HL-60/S4 treated with retinoic acid at 250 ng/mL for 4 days and 3 days (cell line): ENCODE results near the gene ADISSP.

ENCODE experiments used
- in situ Hi-C: fragments of 300-500 bp; cut with MboI; formaldehyde crosslinking; loops from 2 replicates; pipeline ENCODE4 v1.7.0; 2022; ENCODE audit warnings: low sequenced_read_pairs

The ADISSP gene

DNA sequence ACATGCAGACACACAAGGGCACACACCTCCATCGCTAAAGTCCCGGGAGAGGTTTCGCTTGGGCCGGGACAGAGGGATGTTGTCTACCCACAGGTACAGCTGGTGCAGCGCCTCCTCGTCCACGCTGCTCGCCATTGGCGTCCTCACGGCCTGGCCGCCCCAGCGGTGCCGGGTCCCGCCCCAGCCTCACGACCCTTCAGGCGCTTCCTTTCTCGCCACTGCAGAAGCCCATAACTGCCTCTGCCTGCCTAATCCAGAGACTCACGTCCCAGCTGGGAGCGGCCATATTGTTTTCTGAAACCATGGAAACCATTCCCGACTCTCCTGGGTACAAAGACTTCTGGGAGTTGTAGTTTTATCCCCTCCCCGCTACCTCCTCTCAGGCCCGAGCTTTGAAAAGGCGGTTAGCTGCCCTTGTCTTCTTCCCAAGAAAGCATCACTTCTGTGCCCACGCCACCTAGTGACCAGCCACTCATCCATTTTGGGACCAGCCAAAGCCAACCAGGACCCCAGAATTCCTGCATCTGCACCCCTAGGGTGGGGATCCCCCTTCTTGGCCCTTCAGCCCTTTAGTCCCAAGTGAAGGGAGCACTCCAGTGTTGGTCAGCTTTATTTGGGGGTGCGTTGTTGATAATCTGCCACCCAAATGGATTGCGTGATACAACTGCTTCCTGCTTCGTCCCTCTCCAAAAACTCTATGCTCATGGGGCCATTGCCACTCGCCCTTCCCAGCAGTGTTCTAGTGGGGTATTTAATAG is 13.8 kb upstream of the ADISSP start, which contains the start of gene SPEF1:
Gene SPEF1, minus strand, starts transcription at position 296 of the 758 bp plus-strand sequence. Its CDS starts 161 bp downstream, at position 135.
- in situ Hi-C loops, result no loop called here

DNA sequence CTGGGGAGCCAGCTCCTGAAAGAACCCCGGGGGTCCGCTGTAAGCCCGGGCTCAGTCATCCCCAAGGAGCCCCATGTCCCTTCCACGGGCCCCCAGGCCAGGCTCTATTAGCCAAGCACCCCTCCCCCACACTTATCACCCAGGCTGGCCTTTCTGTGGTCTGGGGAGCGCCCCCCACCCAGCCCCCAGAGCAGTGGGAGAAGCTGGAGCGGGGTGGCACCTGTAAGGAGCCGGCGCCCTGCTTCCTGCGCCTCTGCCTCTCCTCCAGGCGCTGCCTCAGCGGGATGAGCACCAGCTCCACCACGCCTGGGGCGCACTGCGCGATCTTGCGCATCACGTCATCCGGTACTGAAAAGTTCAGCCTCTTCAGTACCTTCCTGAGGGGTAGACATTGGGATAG is 11.4 kb upstream of the ADISSP start:
- in situ Hi-C loops, result no loop called here

DNA sequence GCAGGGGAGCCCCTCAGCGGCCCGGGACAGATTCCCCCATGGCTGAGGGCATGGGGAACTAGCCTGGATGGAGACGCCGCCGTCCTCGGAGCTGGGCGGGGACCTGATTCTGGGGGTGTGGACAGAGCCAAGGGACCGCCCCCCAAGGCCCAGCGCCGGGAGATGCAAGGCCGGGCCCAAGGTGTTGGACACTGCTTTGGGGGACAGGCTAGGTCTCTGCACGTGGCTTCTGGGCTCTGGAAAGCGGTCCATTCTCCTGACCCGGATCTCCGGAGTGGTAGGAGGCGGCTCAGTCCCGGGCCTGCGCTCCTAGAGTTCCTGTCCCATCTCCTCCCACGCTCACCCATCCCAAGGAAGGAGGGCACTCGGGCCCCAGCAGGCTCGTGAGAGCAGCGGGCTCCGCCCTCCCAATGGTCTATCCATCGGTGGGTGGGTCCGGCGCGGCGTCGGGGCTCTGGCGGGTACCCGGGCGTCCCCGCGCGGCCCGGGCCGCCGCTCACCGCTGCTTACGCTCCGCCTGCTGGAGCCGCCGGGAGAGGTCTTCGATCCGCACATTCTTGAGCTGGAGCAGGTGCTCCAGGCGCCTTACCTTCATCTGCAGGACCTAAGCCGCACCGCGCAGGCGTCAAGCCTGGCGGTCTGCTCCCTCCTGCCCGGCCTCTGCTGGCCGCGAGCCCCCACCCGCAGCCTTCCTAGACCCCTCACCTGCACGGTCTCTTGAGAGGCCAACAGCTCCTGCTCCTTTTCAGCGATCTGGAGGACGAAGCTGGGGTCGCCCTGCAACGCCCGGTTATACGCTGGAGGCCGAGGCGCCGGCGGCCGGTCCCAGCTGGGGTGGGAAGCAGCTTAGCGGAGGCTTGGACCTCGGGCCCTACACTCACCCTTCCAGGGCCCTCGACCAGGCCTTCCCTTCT is 10.4 kb upstream of the ADISSP start:
- in situ Hi-C loops, result no loop called here

DNA sequence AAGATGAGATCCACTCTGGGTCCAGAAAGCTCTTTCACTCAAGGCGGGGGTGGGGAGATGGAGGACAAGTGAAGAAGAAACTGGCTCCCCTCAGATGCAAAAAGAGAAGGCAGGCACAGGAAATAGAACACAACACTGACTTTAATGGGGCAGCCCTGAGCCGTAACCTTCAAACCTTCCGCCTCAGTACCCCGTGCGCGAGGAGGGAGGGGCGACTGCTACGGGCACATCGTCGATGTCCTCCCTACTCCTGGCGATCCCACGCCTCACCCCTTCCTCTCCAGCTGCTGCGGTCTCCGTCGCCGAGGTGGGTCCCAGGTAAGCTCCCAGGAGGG is 9.8 kb upstream of the ADISSP start:
- in situ Hi-C loops, result no loop called here

DNA sequence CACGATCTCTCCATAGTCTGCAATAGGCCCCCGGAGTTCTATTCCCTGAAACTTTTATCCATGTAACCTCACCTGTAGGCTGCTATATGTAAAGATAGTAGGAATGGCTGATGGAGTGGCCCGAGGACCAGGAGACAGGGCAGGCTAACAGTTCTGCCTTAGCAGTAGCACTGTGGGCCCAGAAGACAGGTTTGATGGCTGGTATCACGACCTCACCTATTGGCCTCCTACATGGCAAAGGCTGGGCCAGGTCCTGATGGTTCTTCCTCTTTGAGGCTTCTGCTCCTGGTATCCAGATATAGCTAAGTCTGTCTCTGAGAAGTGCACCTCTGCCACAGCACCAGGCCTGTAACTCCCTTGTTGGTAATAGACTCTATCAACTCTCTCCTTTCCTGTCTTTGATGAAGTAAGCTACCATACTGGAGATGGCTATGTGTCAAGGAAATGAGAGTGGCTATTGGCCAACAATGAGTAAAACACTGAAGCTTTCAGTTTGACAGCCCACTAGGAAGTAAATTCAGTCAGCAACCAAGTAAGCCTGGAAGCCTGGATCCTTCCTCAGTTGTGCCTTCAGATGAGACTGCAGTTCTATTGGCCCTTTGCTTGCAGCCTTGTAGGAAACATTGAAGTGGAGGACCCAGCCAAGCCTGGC is 8.0 kb upstream of the ADISSP start:
- in situ Hi-C loops, result no loop called here

DNA sequence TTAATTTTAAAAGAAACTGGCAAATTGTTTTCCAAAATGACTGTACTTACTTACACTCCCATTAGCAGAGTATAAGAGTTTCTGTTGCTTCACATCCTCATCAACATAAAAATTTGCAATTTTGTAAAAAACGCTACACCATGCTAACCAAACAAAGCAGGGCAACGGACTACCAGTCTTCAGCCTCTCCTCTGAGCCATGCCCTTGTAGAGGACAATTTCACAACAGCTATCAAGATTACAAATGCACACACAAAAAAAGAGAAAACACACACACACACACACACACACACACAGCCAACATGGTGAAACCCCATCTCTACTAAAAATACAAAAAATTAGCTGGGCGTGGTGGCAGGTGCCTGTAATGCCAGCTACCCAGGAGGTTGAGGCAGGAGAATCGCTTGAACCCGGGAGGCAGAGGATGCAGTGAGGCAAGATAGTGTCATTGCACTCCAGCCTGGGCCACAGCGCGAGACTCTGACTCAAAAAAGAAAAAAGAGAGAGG is 4.1 kb upstream of the ADISSP start:
- in situ Hi-C loops, result no loop called here

DNA sequence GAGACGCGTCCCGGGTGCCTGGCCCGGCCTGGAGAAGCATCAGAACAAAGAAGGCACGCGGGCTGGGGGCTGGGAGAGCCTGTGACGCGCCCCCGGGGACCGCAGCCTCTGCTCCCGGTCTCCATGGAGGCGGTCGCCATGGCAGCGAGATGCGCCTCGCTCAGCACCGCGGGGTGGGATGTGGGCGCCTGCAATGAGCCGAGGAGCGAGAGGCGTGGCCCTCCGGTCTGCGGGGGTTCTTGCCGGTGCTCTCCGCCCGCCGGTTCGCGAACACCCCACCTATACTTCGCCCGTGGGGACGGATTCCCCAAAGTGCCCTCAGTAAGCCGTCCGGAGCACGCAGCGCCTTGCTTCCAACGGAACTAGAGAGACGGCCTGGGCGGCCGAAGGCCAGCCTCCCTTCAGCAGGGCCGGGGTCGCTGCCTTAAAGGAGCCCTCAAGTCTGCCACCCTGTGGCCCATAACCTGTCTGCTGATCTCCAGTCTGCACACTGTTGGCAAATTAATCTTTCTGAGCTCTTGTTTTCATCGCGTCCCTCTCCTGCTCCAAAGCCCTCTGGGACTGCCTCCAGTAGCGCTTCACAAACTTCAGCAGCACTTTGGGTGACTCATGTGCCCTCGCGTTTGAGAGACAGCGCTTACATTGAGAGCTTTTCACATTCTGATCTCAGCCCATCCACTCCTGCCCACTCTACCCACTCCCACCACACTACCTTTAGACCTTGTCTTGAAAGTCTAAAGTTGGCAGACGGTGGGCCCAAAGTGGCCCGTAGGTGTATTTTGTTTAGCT is 983 bp upstream of the ADISSP start:
- in situ Hi-C loops, result no loop called here

DNA sequence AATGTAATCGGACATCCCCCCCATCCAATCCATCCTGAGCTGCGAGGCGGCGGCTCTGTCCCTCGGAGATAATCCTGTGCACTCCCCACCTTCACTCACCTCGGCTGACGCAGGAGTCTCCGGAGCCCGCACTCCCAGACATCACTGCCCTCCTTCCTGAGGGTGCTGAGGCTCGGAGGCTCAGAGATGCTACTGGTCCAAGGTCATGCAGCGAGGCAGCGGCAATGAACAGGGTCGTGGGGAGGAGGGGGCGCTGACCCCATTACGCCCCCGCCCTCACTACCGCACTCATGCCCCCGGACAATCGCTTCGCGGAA is 485 bp downstream of the ADISSP start:
- in situ Hi-C loops, result no loop called here

DNA sequence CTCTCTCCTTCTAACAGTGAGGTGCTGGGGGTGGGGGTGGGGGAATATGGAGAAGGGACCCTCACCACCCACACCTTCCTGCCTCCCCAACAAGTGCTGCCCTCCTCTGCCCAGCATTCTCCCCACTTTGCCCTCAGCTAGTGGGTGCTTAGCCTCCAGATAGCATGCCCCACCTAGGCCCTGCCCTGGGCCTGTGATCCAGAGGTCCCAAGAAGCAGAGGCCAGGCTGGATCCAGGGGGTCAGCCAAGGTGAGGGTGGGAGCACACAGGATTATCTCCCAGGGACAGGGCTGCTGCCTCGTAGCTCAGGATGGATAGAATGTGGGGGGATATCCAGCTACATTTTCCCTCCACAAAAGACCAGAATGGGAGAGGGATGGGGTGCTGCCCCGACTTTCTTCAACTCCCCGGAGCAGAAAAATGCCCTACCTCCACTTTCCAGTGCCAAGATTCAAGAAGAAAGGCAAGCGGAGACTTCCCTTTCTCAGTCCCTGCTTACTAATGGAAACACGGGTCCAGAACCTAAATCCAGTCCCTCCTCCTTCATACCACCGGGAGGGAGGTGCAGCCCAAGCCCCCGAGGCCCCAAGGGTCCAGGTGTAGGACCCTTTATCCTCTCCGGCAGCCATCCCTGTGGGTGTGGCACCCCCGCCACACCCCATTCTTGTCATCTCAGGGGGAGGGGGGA is 987 bp downstream of the ADISSP start:
- in situ Hi-C loops, result no loop called here

DNA sequence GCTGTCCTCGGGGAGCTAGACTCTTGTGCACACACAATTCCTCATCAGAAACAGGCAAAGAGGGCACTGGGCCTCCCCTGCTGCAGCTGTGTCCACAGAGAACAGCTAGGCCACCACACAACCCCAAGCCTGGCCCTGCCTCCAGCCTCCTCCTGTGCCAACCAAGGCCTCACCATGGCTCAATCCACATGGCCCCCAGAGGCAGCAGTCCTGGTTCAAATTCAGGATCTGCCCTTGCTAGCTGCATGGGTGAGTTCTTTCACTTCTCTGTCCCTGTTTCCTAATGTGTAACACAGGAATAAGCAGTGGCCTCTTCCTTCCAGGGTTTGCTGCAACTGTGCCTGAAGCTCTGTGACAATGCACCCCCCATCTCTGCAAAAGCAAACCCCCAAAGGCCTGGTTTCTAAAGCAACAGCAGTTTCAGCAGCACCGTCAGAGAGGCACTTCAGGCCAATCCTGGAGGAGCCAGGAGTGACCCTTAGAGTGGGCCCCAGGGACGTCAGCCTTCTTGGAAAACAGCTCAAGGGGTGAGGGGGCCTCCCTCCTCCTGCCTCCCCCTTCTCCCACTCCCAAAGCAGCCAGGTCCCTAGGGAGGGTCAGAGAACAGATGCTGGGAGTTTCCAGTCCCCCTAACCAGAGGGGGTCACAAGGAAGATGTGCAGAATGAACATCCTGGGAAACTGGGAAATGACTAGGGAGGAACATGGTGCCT is 2.2 kb downstream of the ADISSP start:
- in situ Hi-C loops, result no loop called here

DNA sequence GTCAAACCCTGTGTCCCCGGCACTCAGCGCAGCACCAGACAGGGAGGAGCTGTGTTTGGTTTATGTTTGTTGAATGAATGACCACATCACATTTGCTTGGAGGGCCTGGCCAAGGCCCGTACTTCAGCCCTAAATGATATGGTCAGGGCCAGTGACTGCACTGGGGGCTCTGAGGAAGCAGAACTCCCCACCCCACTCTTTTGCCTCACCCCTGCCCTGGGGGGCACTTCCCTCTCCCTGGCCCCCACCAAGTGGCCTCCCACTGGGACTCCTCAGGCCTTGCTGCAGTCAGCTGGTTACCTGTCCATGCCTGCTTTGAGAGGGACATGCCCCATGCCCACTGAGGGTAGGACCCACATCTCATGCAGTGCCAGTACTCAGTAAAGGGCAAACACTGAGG is 2.9 kb downstream of the ADISSP start:
- in situ Hi-C loops, result no loop called here

DNA sequence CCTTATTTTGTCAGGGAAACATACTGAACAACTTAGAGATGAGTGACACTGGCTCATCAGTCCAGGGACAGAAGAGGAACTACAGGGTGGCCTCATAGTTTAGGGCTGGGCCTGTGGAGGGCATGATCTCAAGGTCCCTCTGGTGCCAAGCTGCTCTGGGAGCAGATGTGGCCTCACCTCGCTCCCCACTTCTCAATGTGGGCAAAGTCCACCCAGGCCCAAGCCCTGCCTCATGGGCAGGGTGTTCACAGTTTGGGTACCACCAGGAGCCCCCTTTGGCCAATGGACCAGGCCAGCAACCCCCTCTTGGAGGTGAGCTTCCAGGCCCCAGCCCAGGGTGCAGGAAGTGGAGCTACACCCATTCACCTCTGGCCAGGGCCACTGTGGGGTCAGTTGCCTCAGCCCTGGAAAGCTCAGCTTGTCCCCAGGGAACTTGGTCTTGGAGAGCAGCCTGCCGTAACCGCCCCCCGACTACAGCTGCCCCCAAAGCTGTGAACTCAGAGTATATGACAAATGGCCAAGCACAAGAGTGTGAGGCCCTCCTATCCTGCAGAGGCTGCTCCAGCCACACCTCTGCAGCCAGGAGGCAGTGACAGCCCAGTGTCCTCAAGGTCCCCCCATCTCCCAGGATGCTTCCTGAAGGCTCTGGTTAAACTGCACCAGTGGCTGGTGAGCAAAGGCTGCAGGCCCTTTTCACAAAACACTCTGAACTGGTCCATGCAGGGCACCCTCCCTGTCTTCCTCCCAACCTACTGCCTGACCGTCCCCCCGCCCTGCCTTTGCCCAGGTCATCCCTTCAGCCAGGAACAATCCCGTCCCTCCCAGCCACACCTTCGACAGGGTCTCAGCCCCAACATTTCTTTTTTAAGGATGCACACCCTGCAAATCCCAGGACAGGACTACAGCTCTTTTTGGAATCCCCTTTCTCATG is 3.6 kb downstream of the ADISSP start:
- in situ Hi-C loops, result no loop called here

DNA sequence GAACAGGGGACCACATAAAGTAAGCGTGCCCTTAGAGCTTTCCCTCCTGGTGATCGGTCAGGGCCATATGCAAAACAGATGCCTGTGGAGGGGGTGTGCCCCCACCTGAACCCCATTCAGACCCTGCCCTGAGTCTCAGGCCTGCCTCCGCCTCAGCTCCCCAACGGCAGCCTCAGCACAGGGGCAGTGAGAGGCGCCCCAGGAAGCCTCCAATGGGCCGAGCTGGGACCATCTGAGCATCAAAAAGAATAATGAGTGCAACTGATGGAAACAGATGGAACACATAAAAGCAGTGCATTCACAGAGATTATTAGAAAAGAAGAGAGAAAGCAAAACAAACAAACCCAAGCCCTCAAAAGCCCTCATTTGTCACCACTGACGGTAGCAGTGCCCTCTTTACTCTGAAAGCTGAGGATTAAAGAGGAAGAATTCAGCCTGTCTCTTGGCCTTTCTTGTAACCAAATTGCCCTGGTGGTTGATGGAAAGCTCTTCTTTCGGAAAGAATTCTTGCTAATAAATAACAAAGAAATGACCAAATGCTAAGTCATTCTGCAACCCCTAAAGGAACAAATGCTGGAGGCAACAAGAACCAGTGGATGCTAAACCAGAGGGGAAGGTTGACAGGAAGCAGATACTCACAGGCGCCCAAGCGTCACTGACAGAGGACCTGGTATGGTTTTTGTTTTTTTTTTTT is 6.8 kb downstream of the ADISSP start:
- in situ Hi-C loops, result no loop called here

DNA sequence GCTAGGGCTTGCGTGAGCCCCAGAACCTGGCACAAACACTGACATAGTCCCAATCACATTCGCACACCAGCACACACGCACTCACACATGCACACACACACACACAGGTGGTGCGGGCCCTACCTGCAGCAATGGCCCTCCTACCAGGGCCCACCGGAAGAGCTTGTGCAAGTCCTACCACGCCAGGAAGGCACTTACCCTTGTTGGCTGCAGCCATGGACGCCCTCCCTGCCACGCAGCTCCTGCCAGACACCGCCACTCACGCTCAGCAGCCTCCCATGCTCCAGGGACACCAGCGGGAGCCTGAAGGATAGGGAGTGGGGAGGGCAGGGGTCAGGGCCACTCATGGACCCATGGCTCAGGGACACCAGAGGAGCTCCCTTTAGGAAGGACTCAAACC is 7.7 kb downstream of the ADISSP start:
- in situ Hi-C loops, result no loop called here

DNA sequence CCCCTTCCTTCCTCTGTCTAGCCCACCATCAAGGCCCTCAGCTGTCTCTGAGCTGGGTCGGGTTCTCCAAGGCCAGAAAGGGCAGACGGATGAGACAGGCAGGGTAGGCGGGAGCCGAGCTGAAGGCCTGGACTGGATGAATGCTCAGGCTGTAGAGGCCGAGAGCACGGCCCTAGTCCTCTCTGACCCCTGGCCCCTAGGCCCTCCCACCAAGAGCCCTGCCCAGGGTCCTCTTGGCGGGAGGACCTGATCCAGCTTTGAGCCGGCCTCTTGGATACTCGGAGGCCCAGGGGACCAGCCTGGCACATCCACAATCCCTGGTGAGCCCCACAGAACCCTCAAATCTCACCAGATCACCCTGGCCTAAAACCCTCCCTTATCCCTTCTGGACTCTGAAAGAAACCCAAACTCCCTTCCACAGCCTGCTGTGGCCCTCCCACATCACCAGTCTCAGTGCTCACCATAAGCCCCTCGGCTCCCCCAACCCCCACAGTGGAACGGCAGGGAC is 8.2 kb downstream of the ADISSP start:
- in situ Hi-C loops, result no loop called here

DNA sequence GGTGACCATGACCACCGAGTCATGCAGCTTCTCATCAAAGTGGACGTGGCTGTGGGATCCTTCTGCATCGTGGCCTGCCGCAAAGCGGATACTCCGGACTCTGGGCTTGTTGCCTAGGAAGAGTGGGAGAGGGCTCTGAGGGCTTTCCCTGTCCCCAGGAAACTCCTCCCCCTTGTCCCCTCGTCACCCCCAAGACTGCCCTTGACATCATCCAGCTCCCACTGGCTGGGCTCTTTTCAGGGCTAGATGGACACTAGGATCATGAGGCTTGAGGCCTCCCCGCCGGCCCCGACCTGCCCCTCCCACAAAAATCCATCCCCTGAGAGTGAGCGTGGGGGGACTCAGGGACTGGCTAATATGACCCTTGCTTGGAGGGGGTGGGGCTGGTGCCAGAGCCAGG is 9.0 kb downstream of the ADISSP start:
- in situ Hi-C loops, result no loop called here

DNA sequence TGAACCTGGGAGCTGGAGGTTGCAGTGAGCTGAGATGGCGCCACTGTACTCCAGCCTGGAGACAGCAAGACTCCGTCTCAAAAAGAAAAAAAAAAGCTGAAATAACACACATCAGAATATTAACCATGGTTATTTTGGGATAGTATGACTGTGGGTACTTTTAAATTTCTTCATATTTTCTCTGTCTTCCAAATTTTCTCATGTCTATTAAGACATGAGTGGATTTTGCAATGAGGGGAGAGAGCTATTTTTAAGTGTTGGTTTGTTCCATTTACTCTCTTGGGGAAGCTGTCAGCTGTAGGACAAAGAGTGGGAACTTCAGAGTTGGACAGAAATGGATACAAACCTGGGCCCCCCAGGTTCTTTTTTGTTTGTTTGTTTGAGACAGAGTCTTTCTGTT is 10.3 kb downstream of the ADISSP start:
- in situ Hi-C loops, result no loop called here
